NCI-H2171 treated with DMSO at 0.1 percent for 48 hours (cell line): Measurements from ENCODE around the gene SLC35B1.

Experiments
- DNase-seq: peaks from one replicate; lab custom pipeline; 2025; lab: John Stamatoyannopoulos, UW

The SLC35B1 gene

DNA sequence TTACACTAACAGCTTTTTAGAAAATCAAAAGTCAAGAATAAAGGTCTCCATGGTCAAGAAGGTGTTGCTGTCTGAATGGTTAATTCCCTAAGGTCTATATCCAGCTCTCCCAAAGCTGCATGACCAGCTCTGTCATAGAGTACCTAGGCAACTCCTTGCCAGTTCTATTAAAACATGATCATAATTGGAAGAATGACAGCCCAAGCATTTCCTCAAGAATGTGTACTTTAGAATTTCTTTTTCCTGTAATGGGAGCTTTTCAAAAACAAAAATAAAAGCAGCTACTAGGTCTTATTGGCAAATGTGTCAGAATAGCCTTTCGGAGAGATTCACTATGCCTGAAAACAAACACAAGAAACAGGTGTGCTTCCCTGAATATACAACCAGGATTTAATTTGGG is 37.8 kb downstream of the SLC35B1 start:
- no peak for DNase-seq

DNA sequence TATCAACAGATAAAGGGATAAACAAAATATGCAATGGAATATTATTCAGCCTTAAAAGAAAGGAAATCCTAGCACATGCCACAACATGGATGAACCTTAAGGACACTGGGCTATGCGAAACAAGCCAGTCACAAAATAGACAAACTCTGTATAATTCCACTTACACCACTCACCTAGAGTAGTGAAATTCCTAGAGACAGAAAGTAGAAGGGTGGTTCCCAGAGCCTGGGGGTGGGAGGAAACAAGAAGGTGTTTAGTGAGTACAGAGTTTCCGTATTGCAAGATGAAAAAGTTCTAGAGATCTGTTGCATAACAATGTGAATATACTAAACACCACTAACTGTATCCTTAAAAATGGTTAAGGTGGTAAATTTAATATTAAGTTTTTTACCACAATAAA is 39.9 kb downstream of the SLC35B1 start:
- no peak for DNase-seq

DNA sequence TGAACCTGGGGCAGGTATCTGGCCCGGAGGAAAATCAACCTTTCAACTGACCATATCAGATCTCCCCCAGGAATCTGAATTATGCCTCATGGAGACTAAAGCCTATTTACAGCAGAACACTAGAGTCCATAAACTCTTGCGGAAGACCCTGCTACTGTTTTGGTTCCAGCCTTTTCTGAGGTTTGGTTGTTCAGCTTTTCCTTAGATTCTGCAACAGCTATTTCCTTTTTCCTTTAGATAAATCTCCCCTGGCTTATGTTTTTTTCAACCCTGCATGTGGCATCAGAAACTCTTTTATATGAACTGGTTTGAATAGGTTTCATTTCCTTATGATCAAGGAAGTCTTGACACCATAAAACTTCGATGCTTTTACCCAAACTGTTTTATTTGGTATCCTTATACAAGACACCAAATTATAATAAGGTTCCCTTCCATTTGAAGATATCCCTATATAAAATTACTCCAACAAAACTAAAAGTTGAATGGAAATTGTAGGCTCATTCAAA is 43.0 kb downstream of the SLC35B1 start:
- no peak for DNase-seq

GRCh38 chr17:49659661-49660382 is 47.9 kb downstream of the SLC35B1 start:
- no peak for DNase-seq

DNA sequence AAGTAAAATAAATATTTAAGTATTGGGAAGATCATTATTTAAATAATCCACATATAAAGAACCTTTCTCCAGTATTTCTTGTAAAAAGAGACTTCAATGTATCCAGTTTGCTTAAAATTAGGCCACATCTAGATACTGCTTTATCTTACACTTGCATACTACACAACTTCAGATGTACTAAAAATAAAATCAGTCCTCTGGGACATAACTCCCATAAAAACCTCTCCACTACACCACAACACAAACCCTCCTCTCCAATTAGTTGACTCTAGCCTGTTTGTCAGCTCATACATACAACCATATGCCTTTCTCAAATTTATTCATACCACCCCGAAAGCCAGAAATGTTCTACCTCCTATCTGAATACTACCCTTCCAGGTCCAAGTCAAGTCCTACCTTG is 51.5 kb downstream of the SLC35B1 start:
- DNase-seq: no peak
